GM23338 (cell line): Measurements from ENCODE around the gene EFCAB10. TPM values are rescaled to one million over a fixed set of nuclear protein-coding genes. Genes with fewer than 3 reads are reported as not detected.
"Not testable (repeated sequence)": the region's sequence is repeated elsewhere in the genome, so short reads cannot be mapped to it uniquely, and the experiment has no call there.

ENCODE experiments used
- ATAC-seq: fragments of 200-7000 bp; cut with Tn5 transposase; 3 replicates; pipeline ENCODE4 v1.9.1; 2020
- DNase-seq: peaks from one replicate; pipeline ENCODE4 v3.0.0-alpha.2; 2015; ENCODE audit warnings: low spot score
- H2AFZ ChIP-seq: fragments of 200-600 bp; sonication (generic); 2 replicates; pipeline ENCODE4 v1.8.0; 2016; ENCODE audit warnings: antibody characterized with exemption, mild to moderate bottlenecking, moderate library complexity
- H3F3A ChIP-seq: fragments of 200-600 bp; sonication (generic); replicated peaks from 2 replicates; pipeline ENCODE4 v1.8.0; 2017; ENCODE audit warnings: antibody characterized with exemption, mixed run types, low read depth
- H3K27ac ChIP-seq: fragments of 200-600 bp; sonication (generic); 2 replicates; pipeline ENCODE4 v1.6.1; 2016; ENCODE audit warnings: low read depth
- H3K27me3 ChIP-seq: fragments of 200-600 bp; sonication (generic); 2 replicates; pipeline ENCODE4 v1.8.0; 2016; ENCODE audit warnings: mild to moderate bottlenecking, mixed run types, moderate library complexity; ENCODE audit not compliant: insufficient read depth
- H3K36me3 ChIP-seq: fragments of 200-600 bp; sonication (generic); 2 replicates; pipeline ENCODE4 v1.8.0; 2016; ENCODE audit warnings: mild to moderate bottlenecking; ENCODE audit not compliant: insufficient read depth
- H3K4me1 ChIP-seq: fragments of 200-600 bp; sonication (generic); 2 replicates; pipeline ENCODE4 v1.8.0; 2016; ENCODE audit warnings: mild to moderate bottlenecking, moderate library complexity; ENCODE audit not compliant: insufficient read depth
- H3K4me2 ChIP-seq: fragments of 200-600 bp; sonication (generic); 2 replicates; pipeline ENCODE4 v1.7.1; 2017; ENCODE audit warnings: mixed run types
- H3K4me3 ChIP-seq: fragments of 200-600 bp; sonication (generic); 2 replicates; pipeline ENCODE4 v1.6.1; 2016; ENCODE audit warnings: mixed run types
- H3K79me2 ChIP-seq: fragments of 200-600 bp; sonication (generic); replicated peaks from 2 replicates; pipeline ENCODE4 v1.8.0; 2017; ENCODE audit warnings: mild to moderate bottlenecking; ENCODE audit not compliant: insufficient read depth
- H3K9me2 ChIP-seq: fragments of 200-600 bp; sonication (generic); 2 replicates; pipeline ENCODE4 v1.8.0; 2017; ENCODE audit not compliant: insufficient read depth
- H4K20me1 ChIP-seq: fragments of 200-600 bp; sonication (generic); replicated peaks from 2 replicates; pipeline ENCODE4 v1.8.0; 2017; ENCODE audit warnings: mild to moderate bottlenecking; ENCODE audit not compliant: insufficient read depth
- H3K27ac Mint-ChIP-seq: 2 replicates; pipeline ENCODE4 v1.8.0; 2020; ENCODE audit warnings: inconsistent platforms, mild to moderate bottlenecking, moderate library complexity, mixed read lengths
- H3K27me3 Mint-ChIP-seq: 3 replicates; pipeline ENCODE4 v1.8.0; 2022; ENCODE audit warnings: low read depth, mild to moderate bottlenecking, moderate library complexity, mixed read lengths, inconsistent platforms; ENCODE audit not compliant: insufficient read depth, poor library complexity
- H3K36me3 Mint-ChIP-seq: 3 replicates; pipeline ENCODE4 v1.8.0; 2021; ENCODE audit warnings: low read depth, mild to moderate bottlenecking, inconsistent platforms, moderate library complexity, mixed read lengths
- H3K4me1 Mint-ChIP-seq: 3 replicates; pipeline ENCODE4 v1.8.0; 2020; ENCODE audit warnings: mild to moderate bottlenecking, inconsistent platforms, mixed read lengths
- H3K4me3 Mint-ChIP-seq: 3 replicates; pipeline ENCODE4 v1.8.0; 2021; ENCODE audit warnings: moderate library complexity, mild to moderate bottlenecking, inconsistent platforms, mixed read lengths
- H3K9me3 Mint-ChIP-seq: 3 replicates; pipeline ENCODE4 v1.8.0; 2020; ENCODE audit warnings: moderate library complexity, mild to moderate bottlenecking, inconsistent platforms, mixed read lengths
- CREB1 ChIP-seq: fragments of 250-450 bp; sonication (Bioruptor Pico); IDR thresholded peaks from 2 replicates; pipeline ENCODE4 v1.5.0; 2020; ENCODE audit warnings: low read depth, mild to moderate bottlenecking, moderate library complexity
- REST ChIP-seq: IDR thresholded peaks from one replicate; pipeline ENCODE4 v1.6.1; 2018; ENCODE audit warnings: antibody characterized with exemption; ENCODE audit not compliant: unreplicated experiment
- ZNF331 ChIP-seq: fragments of 250-450 bp; sonication (Bioruptor Pico); IDR thresholded peaks from 2 replicates; pipeline ENCODE4 v1.5.0; 2020; ENCODE audit warnings: low read depth, mild to moderate bottlenecking, moderate library complexity
- ZNF462 ChIP-seq: fragments of 250-450 bp; sonication (Bioruptor Pico); IDR thresholded peaks from 2 replicates; pipeline ENCODE4 v1.5.0; 2020; ENCODE audit warnings: mild to moderate bottlenecking, moderate library complexity
- polyA plus RNA-seq: library from polyadenylated mRNA; unstranded; fragments of >200 nt; fragmentation: Nextera tagmentation; extraction: Ambion mirVana; gene quantifications from 2 replicates; pipeline ENCODE4 v1.2.1, GENCODE V29; 2016
- total RNA-seq: library from RNA; depleted of rRNA; stranded (reverse); fragments of >200 nt; shearing (Covaris generic); gene quantifications from 2 replicates; pipeline ENCODE4 v1.2.3, GENCODE V29; 2014

Gene EFCAB10
- total and polyA plus RNA-seq, 2 experiments from 2014 or later = 4.7 to 10.3 TPM

GRCh38 chr7:105521717-105522463 is 59.4 kb downstream of the EFCAB10 start, which contains the start of gene PUS7 (continued):
- TF ChIP-seq ZNF462 (CRISPR knock-in tag) (no peak), CREB1 (CRISPR knock-in tag) (peak; percentile 30; the same call in 1 of the 2 replicates)

- Histone ChIP-seq H2AFZ (peak overlapping the region; percentile 88), H3K36me3 (peaks cover 7% of the 10 kb centered on the region), H3K4me1 (0 out of 2 replicates have a peak, but pooled peaks cover 5% of the 10 kb centered on the region), H3K79me2 (peaks cover 54% of the 10 kb centered on the region), H4K20me1 (peaks cover 25% of the 10 kb centered on the region), H3K9me2 (no peaks in the 10 kb centered on the region), H3K27ac (peak overlapping the region; percentile 87), H3K27me3 (0 out of 2 replicates have a peak, but pooled peaks cover 5% of the 10 kb centered on the region), H3K4me2 (peak overlapping the region; percentile 78), H3F3A (0 out of 2 replicates have a peak, but pooled peaks cover 6% of the 10 kb centered on the region), H3K4me3 (peak overlapping the region; percentile 98)
- Mint-ChIP-seq H3K27me3 (peaks cover 7% of the 10 kb centered on the region), H3K4me1 (peaks cover 10% of the 10 kb centered on the region; the same call in 2 of the 3 replicates), H3K36me3 (peaks cover 38% of the 10 kb centered on the region), H3K4me3 (peak overlapping the region; percentile 99), H3K9me3 (peaks cover 6% of the 10 kb centered on the region; the same call in 2 of the 3 replicates), H3K27ac (peak overlapping the region; percentile 99)
- ATAC-seq = peak; percentile 44
- DNase-seq = peak; percentile 53
- peak; percentile 4 for TF ChIP-seq REST
- TF ChIP-seq ZNF331 (CRISPR knock-in tag) = no peak
Observed at GRCh38 chr7:105521027-105521716, 60.1 kb downstream of the EFCAB10 start.

- not testable (repeated sequence) for H3K27ac ChIP-seq, H3K4me1 ChIP-seq, H3K27me3 ChIP-seq, H2AFZ ChIP-seq, H3F3A ChIP-seq, H3K9me2 ChIP-seq, H3K27ac Mint-ChIP-seq, H3K27me3 Mint-ChIP-seq, ATAC-seq, H3K9me3 Mint-ChIP-seq, H3K4me1 Mint-ChIP-seq, H3K36me3 ChIP-seq, DNase-seq
- Histone ChIP-seq H4K20me1 (peaks cover 28% of the 10 kb centered on the region), H3K79me2 (peaks cover 60% of the 10 kb centered on the region), H3K4me2 (peak overlapping the region; percentile 78), H3K4me3 (peak overlapping the region; percentile 98)
- peak overlapping the region; percentile 99 for H3K4me3 Mint-ChIP-seq
- peaks cover 38% of the 10 kb centered on the region for H3K36me3 Mint-ChIP-seq
Observed at GRCh38 chr7:105520620-105521019, 60.7 kb downstream of the EFCAB10 start.
